ENCODE data around the gene ZC3H12A.

The ZC3H12A gene

GRCh38 chr1:37506740-37507139 is 32.4 kb downstream of the ZC3H12A start:
- no peak overlapping the region for H3K27ac ChIP-seq (ENCODE audit: low read length)
- no peaks in the 10 kb centered on the region for H3K27me3 ChIP-seq (ENCODE audit: low read depth, low read length)
- no peak overlapping the region for H3K9ac ChIP-seq (ENCODE audit: low read length)
- no peaks in the 10 kb centered on the region for H3K79me2 ChIP-seq (ENCODE audit: low read length)
- peaks cover 12% of the 10 kb centered on the region for H3K4me1 ChIP-seq (ENCODE audit: low read length)
- H3K4me3 ChIP-seq (ENCODE audit: low read length), result no peak overlapping the region
- H3K9me3 ChIP-seq (ENCODE audit: insufficient read depth, low read length), result no peaks in the 10 kb centered on the region
- no peaks in the 10 kb centered on the region for H4K20me1 ChIP-seq (ENCODE audit: insufficient read depth, low read length)
- TF ChIP-seq CTCF (IDR thresholded peaks at IDR 0.05; ENCODE audit: low read depth, low read length) (no peak), EZH2phosphoT487 (IDR thresholded peaks at IDR 0.05; ENCODE audit: low read depth) (no peak)
- H2AFZ ChIP-seq (ENCODE audit: low read depth, low read length), result no peak overlapping the region
- no peak overlapping the region for H3K4me2 ChIP-seq (ENCODE audit: low read length)
- H3K36me3 ChIP-seq (replicated peaks; ENCODE audit: low read depth, low read length), result peaks cover 3% of the 10 kb centered on the region

- Histone ChIP-seq H3K79me2 (ENCODE audit: low read length) (peaks cover 11% of the 10 kb centered on the region), H2AFZ (ENCODE audit: low read depth, low read length) (no peak overlapping the region), H3K4me3 (ENCODE audit: low read length) (no peak overlapping the region), H3K4me2 (ENCODE audit: low read length) (no peak overlapping the region), H3K9ac (ENCODE audit: low read length) (no peak overlapping the region), H3K27ac (ENCODE audit: low read length) (no peak overlapping the region), H3K36me3 (replicated peaks; ENCODE audit: low read depth, low read length) (peaks cover 8% of the 10 kb centered on the region), H3K4me1 (ENCODE audit: low read length) (peaks cover 19% of the 10 kb centered on the region), H4K20me1 (ENCODE audit: insufficient read depth, low read length) (peaks cover 4% of the 10 kb centered on the region; the same call in 1 of the 2 replicates), H3K27me3 (ENCODE audit: low read depth, low read length) (no peaks in the 10 kb centered on the region), H3K9me3 (ENCODE audit: insufficient read depth, low read length) (no peaks in the 10 kb centered on the region)
- peak; percentile 14; the same call in 1 of the 2 replicates for TF ChIP-seq CTCF (IDR thresholded peaks at IDR 0.05; ENCODE audit: low read depth, low read length)
- TF ChIP-seq EZH2phosphoT487 (IDR thresholded peaks at IDR 0.05; ENCODE audit: low read depth), result no peak
Observed at GRCh38 chr1:37509181-37509580, 34.8 kb downstream of the ZC3H12A start.

GRCh38 chr1:37513795-37514349 is 39.5 kb downstream of the ZC3H12A start:
- H3K27ac ChIP-seq (ENCODE audit: low read length), result no peak overlapping the region
- peak overlapping the region; percentile 76; the same call in 1 of the 2 replicates for H2AFZ ChIP-seq (ENCODE audit: low read depth, low read length)
- peaks cover 8% of the 10 kb centered on the region for H3K36me3 ChIP-seq (replicated peaks; ENCODE audit: low read depth, low read length)
- peak overlapping the region; percentile 80 for H3K9ac ChIP-seq (ENCODE audit: low read length)
- TF ChIP-seq EZH2phosphoT487 (IDR thresholded peaks at IDR 0.05; ENCODE audit: low read depth) (no peak), CTCF (IDR thresholded peaks at IDR 0.05; ENCODE audit: low read depth, low read length) (no peak)
- H4K20me1 ChIP-seq (ENCODE audit: insufficient read depth, low read length), result peaks cover 4% of the 10 kb centered on the region; the same call in 1 of the 2 replicates
- peaks cover 11% of the 10 kb centered on the region for H3K79me2 ChIP-seq (ENCODE audit: low read length)
- peak overlapping the region; percentile 95 for H3K4me2 ChIP-seq (ENCODE audit: low read length)
- peak overlapping the region; percentile 92 for H3K4me3 ChIP-seq (ENCODE audit: low read length)
- peaks cover 10% of the 10 kb centered on the region for H3K4me1 ChIP-seq (ENCODE audit: low read length)
- H3K9me3 ChIP-seq (ENCODE audit: insufficient read depth, low read length), result no peaks in the 10 kb centered on the region
- no peaks in the 10 kb centered on the region for H3K27me3 ChIP-seq (ENCODE audit: low read depth, low read length)

- H4K20me1 ChIP-seq (ENCODE audit: insufficient read depth, low read length), result peaks cover 4% of the 10 kb centered on the region; the same call in 1 of the 2 replicates
- H3K36me3 ChIP-seq (replicated peaks; ENCODE audit: low read depth, low read length), result peaks cover 8% of the 10 kb centered on the region
- no peaks in the 10 kb centered on the region for H3K27me3 ChIP-seq (ENCODE audit: low read depth, low read length)
- H3K4me1 ChIP-seq (ENCODE audit: low read length), result peaks cover 10% of the 10 kb centered on the region
- TF ChIP-seq EZH2phosphoT487 (IDR thresholded peaks at IDR 0.05; ENCODE audit: low read depth) (no peak), CTCF (IDR thresholded peaks at IDR 0.05; ENCODE audit: low read depth, low read length) (peak; percentile 29)
- H3K79me2 ChIP-seq (ENCODE audit: low read length), result peaks cover 11% of the 10 kb centered on the region
- H3K9ac ChIP-seq (ENCODE audit: low read length), result peak within 1 kb of the TSS; percentile 80
- H3K9me3 ChIP-seq (ENCODE audit: insufficient read depth, low read length), result no peaks in the 10 kb centered on the region
- H3K4me2 ChIP-seq (ENCODE audit: low read length), result peak within 1 kb of the TSS; percentile 97
- H3K27ac ChIP-seq (ENCODE audit: low read length), result peak within 1 kb of the TSS; percentile 38; the same call in 1 of the 2 replicates
- H2AFZ ChIP-seq (ENCODE audit: low read depth, low read length), result peak within 1 kb of the TSS; percentile 76
- peak within 1 kb of the TSS; percentile 92 for H3K4me3 ChIP-seq (ENCODE audit: low read length)
Observed at GRCh38 chr1:37514350-37515184, 40.2 kb downstream of the ZC3H12A start, which contains the start of gene MEAF6. Gene MEAF6 (minus strand): TSS chr1:37514766. CDS start chr1:37514746, 20 bp downstream.
